Gastrocnemius medialis (tissue), 4 donors: ENCODE data around the gene STRN3. TPM values are rescaled to one million over a fixed set of nuclear protein-coding genes. Genes with fewer than 3 reads are reported as not detected.
"Not testable (repeated sequence)": the region's sequence is repeated elsewhere in the genome, so short reads cannot be mapped to it uniquely, and the experiment has no call there.

Experiments
- ATAC-seq, 2 donors: fragments of 150-250 bp; one replicate each; pipeline ENCODE4 v1.9.1; 2016
- DNase-seq, 2 donors: peaks; one replicate each; pipeline ENCODE4 v3.0.0-alpha.2; 2019
- H3K27ac ChIP-seq, 4 donors: fragments of 200-600 bp; sonication (generic); 1 replicate in 1 of 4; 2 replicates in 3 of 4; pipeline ENCODE4 v1.5.1; 2016 to 2018; ENCODE audit warnings: mild to moderate bottlenecking in 2 of 4, moderate library complexity in 1 of 4
- H3K27me3 ChIP-seq, 3 donors: fragments of 200-600 bp; sonication (generic) in 2 of 3; 1 replicate in 1 of 3; 2 replicates in 2 of 3; pipeline versions ENCODE4 v1.5.1 to v1.6.0; 2016 to 2019; ENCODE audit warnings: mild to moderate bottlenecking in 1 of 3, moderate library complexity in 1 of 3
- H3K36me3 ChIP-seq, 2 donors: fragments of 200-600 bp; sonication (generic) in 1 of 2; one replicate each; pipeline ENCODE4 v1.5.1; 2017 to 2018
- H3K4me1 ChIP-seq, 2 donors: fragments of 200-600 bp; sonication (generic) in 1 of 2; one replicate each; pipeline ENCODE4 v1.5.1; 2016 to 2017; ENCODE audit warnings: mild to moderate bottlenecking in 2 of 2
- H3K4me3 ChIP-seq, 4 donors: fragments of 200-600 bp; sonication (generic) in 3 of 4; 1 replicate in 1 of 4; 2 replicates in 3 of 4; pipeline ENCODE4 v1.5.1; 2016 to 2019; ENCODE audit warnings: mild to moderate bottlenecking in 2 of 4
- H3K9me3 ChIP-seq, 3 donors: fragments of 200-600 bp; sonication (generic) in 2 of 3; 1 replicate in 1 of 3; 2 replicates in 2 of 3; pipeline ENCODE4 v1.5.1; 2016 to 2019
- POLR2A ChIP-seq, 2 donors: fragments of 450-650 bp; IDR thresholded peaks; one replicate each; pipeline ENCODE4 v1.6.1; 2017; ENCODE audit warnings: antibody characterized with exemption in 2 of 2, mild to moderate bottlenecking in 2 of 2, moderate library complexity in 2 of 2
- in situ Hi-C, 4 donors: fragments of 200-750 bp; cut with MboI; loops; one replicate each; pipeline versions ENCODE4 v1.15.0 to v1.8.0; 2017; ENCODE audit warnings: low sequenced_read_pairs in 4 of 4
- intact Hi-C: fragments of 100-400 bp; cut with DNase I; formaldehyde crosslinking; loops from one replicate; pipeline ENCODE4 v1.15.1; 2023; ENCODE audit warnings: low total_unique reads
- total RNA-seq, 4 donors: library from RNA; depleted of rRNA; stranded (reverse); fragments of >200 nt; gene quantifications; one replicate each; pipeline versions ENCODE4 v1.1.0 to v1.2.3, GENCODE V29; 2016
- TF ChIP-seq, protein P1 (sequence below), 5 experiments: fragments of 450-650 bp in 3 of 5; fragments of 200-600 bp in 2 of 5; sonication (generic) in 2 of 5; IDR thresholded peaks in 4 of 5; conservative IDR thresholded peaks in 1 of 5; 1 replicate in 4 of 5; 2 replicates in 1 of 5; pipeline ENCODE4 v1.5.1; 2016 to 2019; ENCODE audit warnings: antibody characterized with exemption in 5 of 5, mild to moderate bottlenecking in 3 of 5, moderate library complexity in 3 of 5

The STRN3 gene
- total RNA-seq, 4 donors from 2014 or later, result 57.7 to 98.7 (median 77.9) TPM

DNA sequence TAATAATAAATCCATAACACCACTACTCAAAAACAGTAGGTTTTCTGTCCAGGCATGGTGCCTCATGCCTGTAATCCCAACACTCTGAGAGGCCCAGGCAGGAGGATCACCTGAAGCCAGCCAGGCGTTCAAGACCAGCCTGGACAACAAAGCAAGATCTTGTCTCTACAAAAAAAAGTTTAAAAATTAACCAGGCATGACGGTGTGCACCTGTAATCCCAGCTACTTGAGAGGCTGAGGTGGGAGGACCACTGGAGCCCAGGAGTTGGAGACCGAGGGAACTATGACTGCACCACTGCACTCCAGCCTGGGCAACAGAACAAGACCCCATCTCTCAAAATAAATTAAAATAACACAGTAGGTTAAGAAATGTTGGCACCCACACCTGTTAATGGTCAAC is 45.2 kb downstream of the STRN3 start:
- no peak for TF ChIP-seq POLR2A (IDR thresholded peaks at IDR 0.05)
- TF ChIP-seq, protein P1, sequence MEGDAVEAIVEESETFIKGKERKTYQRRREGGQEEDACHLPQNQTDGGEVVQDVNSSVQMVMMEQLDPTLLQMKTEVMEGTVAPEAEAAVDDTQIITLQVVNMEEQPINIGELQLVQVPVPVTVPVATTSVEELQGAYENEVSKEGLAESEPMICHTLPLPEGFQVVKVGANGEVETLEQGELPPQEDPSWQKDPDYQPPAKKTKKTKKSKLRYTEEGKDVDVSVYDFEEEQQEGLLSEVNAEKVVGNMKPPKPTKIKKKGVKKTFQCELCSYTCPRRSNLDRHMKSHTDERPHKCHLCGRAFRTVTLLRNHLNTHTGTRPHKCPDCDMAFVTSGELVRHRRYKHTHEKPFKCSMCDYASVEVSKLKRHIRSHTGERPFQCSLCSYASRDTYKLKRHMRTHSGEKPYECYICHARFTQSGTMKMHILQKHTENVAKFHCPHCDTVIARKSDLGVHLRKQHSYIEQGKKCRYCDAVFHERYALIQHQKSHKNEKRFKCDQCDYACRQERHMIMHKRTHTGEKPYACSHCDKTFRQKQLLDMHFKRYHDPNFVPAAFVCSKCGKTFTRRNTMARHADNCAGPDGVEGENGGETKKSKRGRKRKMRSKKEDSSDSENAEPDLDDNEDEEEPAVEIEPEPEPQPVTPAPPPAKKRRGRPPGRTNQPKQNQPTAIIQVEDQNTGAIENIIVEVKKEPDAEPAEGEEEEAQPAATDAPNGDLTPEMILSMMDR (IDR thresholded peaks at IDR 0.05 in 4 of 5, conservative IDR thresholded peaks at IDR 0.05 in 1 of 5), result no peak
- H3K36me3 ChIP-seq, result no peaks in the 10 kb centered on the region
- no peak overlapping the region for H3K4me3 ChIP-seq
- intact Hi-C loops, result loop anchor here (1.0 to 10.0 kb wide), 3 partner anchors 103 to 376 kb away; partner anchors contain the start of gene HECTD1
- no peaks in the 10 kb centered on the region for H3K27me3 ChIP-seq
- H3K9me3 ChIP-seq, result no peaks in the 10 kb centered on the region
- H3K4me1 ChIP-seq, result peaks cover 0 to 7% of the 10 kb centered on the region in 2 donors
- DNase-seq (no peak), ATAC-seq (no peak)
- H3K27ac ChIP-seq, result peak overlapping the region in 3 of 4 donors; percentile 1 to 42 (median 6)
- in situ Hi-C loops, result loop anchor here in 3 of 4 donors (5.0 to 25.0 kb wide), 3 partner anchors 96 to 381 kb away; no protein-coding TSS in a partner anchor

DNA sequence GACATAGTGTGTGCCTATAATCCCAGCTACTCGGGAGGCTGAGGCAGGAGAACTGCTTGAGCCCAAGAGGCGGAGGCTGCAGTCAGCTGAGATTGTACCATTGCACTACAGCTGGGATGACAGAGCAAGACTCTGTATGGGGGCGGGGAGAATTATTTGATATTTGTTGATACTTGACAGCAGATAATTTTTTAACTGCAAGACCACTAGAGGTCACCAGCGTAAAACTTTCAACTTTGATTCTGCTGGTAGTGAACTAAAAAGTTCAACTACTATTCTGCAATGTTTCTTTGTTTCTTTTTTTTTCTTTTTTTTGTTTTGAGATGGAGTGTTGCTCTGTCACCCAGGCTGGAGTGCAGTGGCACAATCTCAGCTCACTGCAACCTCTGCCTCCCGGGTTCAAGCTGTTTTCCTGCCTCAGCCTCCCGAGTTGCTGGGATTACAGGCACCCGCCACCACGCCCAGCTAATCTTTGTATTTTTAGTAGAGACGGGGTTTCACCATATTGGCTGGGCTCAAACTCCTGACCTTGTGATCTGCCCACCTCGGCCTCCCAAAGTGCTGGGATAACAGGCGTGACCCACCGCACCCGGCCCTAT is 46.0 kb downstream of the STRN3 start:
- not testable (repeated sequence) for H3K36me3 ChIP-seq, H3K4me3 ChIP-seq, H3K27me3 ChIP-seq, H3K9me3 ChIP-seq
- peak; percentile 11 to 30 for DNase-seq
- ATAC-seq, result peak; percentile 89
- intact Hi-C loops, result loop anchor here (1.0 to 10.0 kb wide), 3 partner anchors 104 to 377 kb away; partner anchors contain the start of gene HECTD1
- TF ChIP-seq, protein P1 (IDR thresholded peaks at IDR 0.05 in 4 of 5, conservative IDR thresholded peaks at IDR 0.05 in 1 of 5), result peak; percentile 47 to 64 (median 57)
- peaks cover 0 to 13% of the 10 kb centered on the region in 2 donors for H3K4me1 ChIP-seq
- in situ Hi-C loops, result loop anchor here in 3 of 4 donors (5.0 to 25.0 kb wide), 3 partner anchors 97 to 382 kb away; no protein-coding TSS in a partner anchor
- peak overlapping the region in 3 of 4 donors; percentile 1 to 42 (median 29) for H3K27ac ChIP-seq

DNA sequence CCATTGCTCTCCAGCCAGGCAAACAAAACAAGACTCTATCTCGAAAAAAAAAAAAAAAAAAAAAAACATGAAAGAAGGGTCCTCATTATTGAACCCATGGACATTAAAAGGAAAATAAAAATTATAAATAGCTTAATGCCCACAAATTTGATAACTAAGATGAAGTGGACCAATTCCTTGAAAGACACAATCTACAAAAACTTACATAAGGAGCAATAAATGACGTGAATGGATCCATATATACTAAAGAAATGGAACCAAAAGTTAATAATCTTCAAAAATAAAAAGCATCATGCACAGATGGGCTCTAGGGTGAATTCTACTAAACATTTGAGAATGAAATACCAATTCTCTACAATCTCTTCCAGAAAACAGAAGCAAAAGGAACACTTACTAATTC is 48.4 kb downstream of the STRN3 start:
- TF ChIP-seq, protein P1 (IDR thresholded peaks at IDR 0.05 in 4 of 5, conservative IDR thresholded peaks at IDR 0.05 in 1 of 5), result no peak
- no peak for TF ChIP-seq POLR2A (IDR thresholded peaks at IDR 0.05)
- intact Hi-C loops, result no loop called here
- in situ Hi-C loops, result loop anchor here in 3 of 4 donors (5.0 to 25.0 kb wide), 2 partner anchors 105 to 385 kb away; no protein-coding TSS in a partner anchor

DNA sequence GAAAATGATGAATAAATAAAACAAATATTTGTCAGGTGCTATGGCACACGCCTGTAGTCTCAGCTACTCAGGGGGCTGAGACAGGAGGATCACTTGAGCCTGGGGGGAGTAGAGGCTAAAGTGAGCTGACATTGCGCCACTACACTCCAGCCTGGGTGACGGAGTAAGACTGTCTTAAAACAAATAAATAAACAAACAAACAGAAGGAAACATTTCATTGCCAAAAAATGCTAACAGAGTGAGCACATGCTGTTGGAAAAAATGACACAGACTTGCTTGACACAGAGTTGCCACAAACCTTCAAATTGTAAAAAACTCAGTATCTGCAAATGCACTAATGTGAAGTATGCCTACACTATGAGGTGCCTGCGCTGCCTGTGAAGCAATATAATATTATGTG is 51.6 kb downstream of the STRN3 start:
- no peak for ATAC-seq

More for the DNA sequence above, 48.4 kb downstream of the STRN3 start:
- Histone ChIP-seq H3K27me3 (no peaks in the 10 kb centered on the region), H3K9me3 (no peaks in the 10 kb centered on the region), H3K27ac (peak overlapping the region in 1 of 4 donors; percentile 38), H3K36me3 (no peaks in the 10 kb centered on the region), H3K4me3 (no peak overlapping the region), H3K4me1 (peaks cover 16 to 20% of the 10 kb centered on the region in 2 donors)
- ATAC-seq (no peak), DNase-seq (no peak)

More for the DNA sequence above, 51.6 kb downstream of the STRN3 start:
- no peaks in the 10 kb centered on the region for H3K27me3 ChIP-seq
- H3K4me3 ChIP-seq, result no peak overlapping the region
- H3K36me3 ChIP-seq, result no peaks in the 10 kb centered on the region
- in situ Hi-C loops (loop anchor here in 3 of 4 donors (5.0 to 25.0 kb wide), 2 partner anchors 108 to 388 kb away; no protein-coding TSS in a partner anchor), intact Hi-C loops (no loop called here)
- H3K27ac ChIP-seq, result peak overlapping the region in 1 of 4 donors; percentile 6
- no peak for TF ChIP-seq POLR2A (IDR thresholded peaks at IDR 0.05)
- TF ChIP-seq, protein P1 (IDR thresholded peaks at IDR 0.05 in 4 of 5, conservative IDR thresholded peaks at IDR 0.05 in 1 of 5), result no peak
- DNase-seq, result no peak
- H3K9me3 ChIP-seq, result no peaks in the 10 kb centered on the region
- peaks cover 21 to 28% of the 10 kb centered on the region in 2 donors for H3K4me1 ChIP-seq
